GM18526 (cell line): ENCODE results near the gene ITGAE.

Source experiments
- POLR2A ChIP-seq: IDR thresholded peaks from 3 replicates; pipeline ENCODE4 v1.6.1; 2011; ENCODE audit not compliant: insufficient read length; ENCODE audit errors: extremely low read depth

ITGAE gene

DNA sequence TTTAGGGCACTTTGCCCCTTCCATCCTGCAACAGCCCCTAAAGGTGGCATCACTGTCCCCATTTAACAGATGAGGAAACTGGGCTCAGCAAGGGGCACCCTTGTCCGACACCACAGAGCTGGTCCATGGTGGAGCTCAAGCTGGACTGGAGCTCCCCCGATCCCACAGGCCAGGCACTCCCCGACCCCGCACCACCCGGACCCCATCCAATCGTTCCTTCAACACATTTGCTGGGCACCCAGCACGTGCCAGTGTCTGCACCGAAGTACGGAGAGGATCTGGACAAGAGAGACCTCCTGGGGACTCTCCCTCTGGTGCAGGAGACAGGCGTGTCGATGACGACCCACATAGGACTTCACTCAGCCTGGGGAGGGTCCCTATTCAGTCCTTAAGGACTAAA lies 119.0 kb downstream of the ITGAE start:
- TF ChIP-seq POLR2A: no peak

GRCh38 chr17:3681565-3681964 lies 119.4 kb downstream of the ITGAE start:
- no peak for TF ChIP-seq POLR2A

- no peak for TF ChIP-seq POLR2A
These were observed 119.9 kb downstream of the ITGAE start for GRCh38 chr17:3681057-3681456.

DNA sequence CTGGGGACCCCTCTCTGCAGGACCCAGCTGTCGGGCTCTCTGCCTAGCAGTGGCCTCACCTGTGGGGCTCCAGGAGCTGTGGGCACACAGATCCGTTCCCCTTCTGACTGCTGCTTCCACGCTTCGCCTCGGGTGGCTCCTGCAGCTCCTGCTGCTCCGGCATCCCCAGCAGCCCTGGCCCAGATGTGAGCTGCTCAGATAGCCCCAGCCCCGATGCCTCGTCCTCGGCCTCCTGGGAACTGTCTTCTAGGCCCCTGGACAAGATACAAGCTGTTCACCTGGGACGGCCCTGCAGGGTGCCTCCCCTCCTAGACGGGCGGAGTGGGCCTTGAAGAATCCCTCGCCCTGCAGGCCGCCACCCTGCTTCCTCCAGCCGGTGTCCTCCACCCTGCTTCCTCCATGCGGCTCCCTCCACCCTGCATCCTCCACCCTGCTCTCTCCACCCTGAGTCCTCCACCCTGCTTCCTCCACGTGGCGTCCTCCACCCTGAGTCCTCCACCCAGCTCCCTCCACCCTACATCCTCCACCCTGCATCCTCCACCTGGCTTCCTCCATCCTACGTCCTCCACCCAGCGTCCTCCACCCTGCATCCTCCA lies 121.4 kb downstream of the ITGAE start:
- no peak for TF ChIP-seq POLR2A

DNA sequence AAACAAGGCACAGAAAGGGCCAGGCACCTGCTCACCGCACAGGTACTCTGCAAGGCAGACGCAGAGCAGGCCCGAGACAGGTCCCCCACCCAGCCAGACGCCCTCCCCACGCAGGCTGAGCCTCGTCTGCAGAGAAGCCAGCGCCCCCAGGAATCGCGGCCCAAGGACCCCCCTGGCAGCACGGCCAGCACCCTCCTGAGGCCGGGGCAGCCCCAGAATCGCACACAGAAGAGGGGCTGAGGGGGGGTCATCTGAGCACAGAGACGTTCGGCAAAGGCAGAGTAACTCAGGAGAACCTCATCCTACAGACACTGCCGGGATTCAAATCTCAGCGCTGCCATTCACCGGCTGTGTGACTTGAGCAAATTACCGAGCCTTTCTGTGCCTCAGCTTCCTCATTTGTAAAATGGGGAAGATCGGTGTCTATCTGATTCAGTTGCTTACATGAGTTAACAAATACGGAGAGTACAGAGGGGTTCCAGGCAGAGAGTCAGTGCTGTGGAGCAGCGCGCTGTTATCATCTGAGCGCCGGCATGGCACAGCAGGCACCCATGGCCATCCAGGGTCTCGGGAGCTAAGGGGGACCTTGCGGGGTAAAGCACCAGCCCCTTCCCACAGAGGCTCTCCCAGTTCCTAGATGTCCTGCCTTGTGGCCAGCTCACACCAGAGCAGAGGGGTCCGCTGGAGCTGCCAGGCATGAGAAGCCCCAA lies 122.0 kb downstream of the ITGAE start:
- no peak for TF ChIP-seq POLR2A

DNA sequence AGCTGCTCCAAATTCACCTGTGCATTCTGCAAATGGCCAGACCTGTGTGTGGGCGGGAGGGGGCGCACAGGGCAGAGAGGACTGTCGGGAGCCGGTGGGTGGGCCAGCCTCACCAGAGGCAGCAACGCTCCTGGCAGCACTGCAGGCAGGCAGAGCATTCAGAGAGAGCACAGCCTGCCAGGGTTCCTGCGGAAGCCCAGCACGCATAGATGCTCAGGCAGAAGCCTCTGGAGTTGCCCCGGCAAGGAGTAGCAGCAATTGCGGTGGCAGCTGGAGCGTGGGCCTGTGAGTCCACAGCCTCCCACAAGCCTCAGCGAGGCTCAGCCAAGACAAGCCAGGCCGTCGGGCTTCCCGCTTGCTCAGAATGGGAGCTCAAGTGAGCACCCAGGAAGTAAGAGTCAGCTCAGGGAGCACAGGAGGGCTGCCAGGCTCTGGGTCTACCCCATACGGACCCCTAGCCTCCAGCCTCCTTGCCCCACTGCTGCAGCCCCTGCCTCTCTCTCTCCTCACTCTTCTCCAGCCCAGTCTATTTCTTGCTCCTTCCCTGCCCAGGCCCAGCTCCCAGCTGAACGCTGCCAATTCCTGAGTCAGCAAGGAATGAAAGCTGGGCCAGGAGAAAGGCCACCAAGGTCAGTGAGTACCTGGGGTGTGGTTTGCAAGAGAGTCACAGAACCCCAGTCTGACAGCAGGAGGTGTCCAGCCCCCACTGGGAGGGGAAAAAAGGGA lies 122.7 kb downstream of the ITGAE start:
- TF ChIP-seq POLR2A: no peak

DNA sequence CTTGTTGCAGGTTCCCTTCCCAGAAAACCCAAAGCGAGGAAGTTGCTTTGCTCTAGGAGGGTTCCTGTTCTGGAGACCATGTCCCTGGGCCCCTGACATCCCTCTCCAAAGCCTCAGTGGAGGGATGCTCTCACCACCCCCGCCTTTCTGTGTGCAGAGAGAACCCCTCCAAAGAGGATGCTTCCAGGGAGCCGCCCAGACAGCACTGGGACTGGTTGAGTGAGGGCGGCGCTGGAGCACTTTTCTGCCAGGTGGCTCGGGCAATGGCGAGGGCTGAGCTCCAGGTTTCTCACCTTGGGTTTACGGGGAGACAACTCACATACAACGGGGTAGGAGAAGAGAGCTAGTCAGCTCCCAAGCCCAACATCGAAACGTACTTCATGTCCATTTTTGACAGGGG lies 125.1 kb downstream of the ITGAE start:
- no peak for TF ChIP-seq POLR2A

DNA sequence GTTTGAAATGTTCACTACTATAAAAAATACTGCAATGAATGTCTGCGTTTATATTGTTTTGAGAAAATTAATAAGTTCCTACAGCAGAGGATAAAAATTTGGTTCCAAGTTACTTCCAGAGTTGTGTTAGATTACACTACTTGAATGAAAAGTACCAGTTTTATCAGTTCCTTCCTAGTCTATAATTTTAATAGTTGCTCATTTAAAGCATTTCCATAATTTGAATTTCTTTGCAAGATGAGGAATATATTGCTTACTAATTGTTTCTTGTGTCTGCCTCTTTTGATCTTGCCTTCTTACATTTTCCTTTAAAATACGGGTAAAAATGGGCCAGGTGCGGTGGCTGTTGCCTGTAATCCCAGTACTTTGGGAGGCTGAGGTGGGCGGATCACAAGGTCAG lies 128.4 kb downstream of the ITGAE start:
- TF ChIP-seq POLR2A: no peak

DNA sequence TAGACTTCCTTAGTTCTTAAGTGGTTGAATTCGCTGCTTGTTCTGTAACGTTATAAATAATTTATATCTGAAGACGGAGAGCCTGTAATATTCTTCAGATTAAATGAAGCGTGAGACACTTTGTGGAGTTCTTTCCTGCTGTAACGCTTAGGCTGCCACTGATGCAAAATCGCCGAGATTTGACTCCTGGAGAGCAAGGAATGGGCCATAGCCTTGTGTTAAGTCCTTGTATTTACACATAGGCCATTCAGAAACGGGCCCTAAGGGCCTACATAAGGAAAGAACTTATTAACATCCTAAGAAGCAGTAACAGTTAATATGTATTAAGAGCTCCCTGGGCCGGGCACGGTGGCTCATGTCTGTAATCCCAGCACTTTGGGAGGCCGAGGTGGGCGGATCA lies 131.4 kb downstream of the ITGAE start:
- TF ChIP-seq POLR2A: no peak

- no peak for TF ChIP-seq POLR2A
These were observed 132.0 kb downstream of the ITGAE start for GRCh38 chr17:3669085-3669347.

DNA sequence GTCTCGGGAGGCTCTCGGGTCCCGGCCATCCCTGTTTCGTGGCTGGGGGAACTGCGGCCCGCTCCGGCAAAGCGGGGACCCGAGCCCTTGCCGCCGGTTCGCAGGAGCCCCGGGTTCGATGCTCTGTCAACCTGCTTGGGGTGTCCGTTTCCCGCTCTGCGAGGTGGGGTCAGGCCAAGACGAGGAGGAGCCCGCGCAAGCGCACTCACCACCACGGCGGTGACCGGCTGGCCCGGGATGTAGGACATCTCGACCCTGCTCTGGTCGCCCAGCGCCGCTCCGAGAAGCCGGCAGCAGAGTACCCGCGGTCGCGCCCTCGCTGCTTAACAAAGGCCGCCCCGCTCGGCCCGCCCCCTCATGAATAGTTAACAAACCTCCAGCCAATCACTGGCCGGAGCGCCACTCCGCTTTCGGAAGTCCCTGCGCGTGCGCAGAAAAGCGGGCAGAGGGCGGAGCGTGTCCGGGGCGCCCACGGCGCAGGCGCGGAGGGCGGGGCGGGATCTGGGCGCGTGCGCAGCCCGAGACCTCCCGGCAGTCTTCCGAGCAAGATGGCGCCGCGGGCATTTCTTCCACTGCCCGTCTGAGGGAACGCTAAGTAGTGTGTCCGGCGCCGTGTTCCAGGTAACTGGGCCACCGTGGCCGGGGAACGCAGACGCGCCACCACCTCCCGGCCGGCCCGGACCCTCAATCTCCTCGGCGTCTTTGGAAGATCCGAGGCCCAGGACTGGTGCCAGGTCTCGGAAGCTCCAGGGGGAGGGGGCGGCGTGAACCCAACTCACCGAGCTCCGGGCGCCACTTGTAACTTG lies 132.5 kb downstream of the ITGAE start, which contains the start of the genes EMC6 and TAX1BP3:
Gene EMC6, plus strand, starts transcription at position 534 of the 806 bp plus-strand sequence. CDS start 335 bp downstream, outside the sequence.
Gene TAX1BP3, minus strand, starts transcription at position 300 of the 806 bp plus-strand sequence. Its CDS starts 52 bp downstream, at position 248.
- TF ChIP-seq POLR2A: peak; percentile 90

- no peak for TF ChIP-seq POLR2A
These were observed 133.4 kb downstream of the ITGAE start for GRCh38 chr17:3667366-3668278.

- no peak for TF ChIP-seq POLR2A
These were observed 134.5 kb downstream of the ITGAE start for GRCh38 chr17:3666516-3666915.

GRCh38 chr17:3665834-3666233 lies 135.2 kb downstream of the ITGAE start:
- no peak for TF ChIP-seq POLR2A
